Adrenal gland (tissue), 5 donors: ENCODE results near the gene BNIP3.

Experiments
- CTCF ChIP-seq, 6 experiments: fragments of 450-650 bp in 4 of 6; fragments of 200-600 bp in 2 of 6; sonication (generic) in 1 of 6; IDR thresholded peaks; 1 replicate in 5 of 6; 2 replicates in 1 of 6; pipeline versions ENCODE4 v1.5.1 to v1.8.0; 2016 to 2021; ENCODE audit warnings: antibody characterized with exemption in 6 of 6, mild to moderate bottlenecking in 2 of 6, moderate library complexity in 1 of 6
- POLR2A ChIP-seq, 2 donors: fragments of 450-650 bp; IDR thresholded peaks; one replicate each; pipeline ENCODE4 v1.6.1; 2017; ENCODE audit warnings: antibody characterized with exemption in 2 of 2, mild to moderate bottlenecking in 2 of 2, moderate library complexity in 1 of 2
- donor health status: DM: no; HTN: no; CAD: no.

- TF ChIP-seq CTCF (IDR thresholded peaks at IDR 0.05), result no peak
- TF ChIP-seq POLR2A (IDR thresholded peaks at IDR 0.05), result no peak
Measured at GRCh38 chr10:131980761-131981428, 828 bp downstream of the BNIP3 start.
